Measurements from ENCODE around the gene SMIM13. TPM values are rescaled to one million over a fixed set of nuclear protein-coding genes. Genes with fewer than 3 reads are reported as not detected.

SMIM13 gene
- total RNA-seq, 2 donors from 2014 or later, result 6.3 to 8.0 TPM

- Histone ChIP-seq H3K4me3 (no peak overlapping the region), H3K36me3 (no peaks in the 10 kb centered on the region), H3K27me3 (no peaks in the 10 kb centered on the region), H3K9ac (ENCODE audit: low read depth in 2 of 2, low read length in 2 of 2) (no peak overlapping the region), H3K9me3 (no peaks in the 10 kb centered on the region), H3K27ac (no peak overlapping the region), H3K4me1 (no peaks in the 10 kb centered on the region)
- no peak for DNase-seq
- intact Hi-C loops (cut with DNase I), result loop anchor here (5.0 kb wide), 1 partner anchor 435 kb away; no protein-coding TSS in a partner anchor
- TF ChIP-seq CTCF (IDR thresholded peaks at IDR 0.05), result no peak
These were observed 48.8 kb downstream of the SMIM13 start for GRCh38 chr6:11142296-11143027.

GRCh38 chr6:11143394-11144371 is 50.0 kb downstream of the SMIM13 start:
- TF ChIP-seq CTCF (IDR thresholded peaks at IDR 0.05), result no peak
- peak; percentile 44 for DNase-seq
- Histone ChIP-seq H3K4me3 (no peak overlapping the region), H3K36me3 (no peaks in the 10 kb centered on the region), H3K9ac (ENCODE audit: low read depth in 2 of 2, low read length in 2 of 2) (no peak overlapping the region), H3K9me3 (no peaks in the 10 kb centered on the region), H3K27ac (no peak overlapping the region), H3K4me1 (no peaks in the 10 kb centered on the region), H3K27me3 (no peaks in the 10 kb centered on the region)
- intact Hi-C loops (cut with DNase I), result loop anchor here (2.0 to 5.0 kb wide), 2 partner anchors 351 to 434 kb away; no protein-coding TSS in a partner anchor

GRCh38 chr6:11144393-11144851 is 50.8 kb downstream of the SMIM13 start:
- no peak overlapping the region for H3K9ac ChIP-seq (ENCODE audit: low read depth in 2 of 2, low read length in 2 of 2)
- no peak overlapping the region for H3K4me3 ChIP-seq
- no peaks in the 10 kb centered on the region for H3K4me1 ChIP-seq
- intact Hi-C loops (cut with DNase I), result loop anchor here (2.0 to 5.0 kb wide), 2 partner anchors 350 to 433 kb away; no protein-coding TSS in a partner anchor
- H3K9me3 ChIP-seq, result no peaks in the 10 kb centered on the region
- DNase-seq, result peak; percentile 85
- peak; percentile 88 for TF ChIP-seq CTCF (IDR thresholded peaks at IDR 0.05)
- no peaks in the 10 kb centered on the region for H3K27me3 ChIP-seq
- H3K27ac ChIP-seq, result no peak overlapping the region
- H3K36me3 ChIP-seq, result no peaks in the 10 kb centered on the region

GRCh38 chr6:11146117-11146826 is 52.6 kb downstream of the SMIM13 start:
- no peaks in the 10 kb centered on the region for H3K36me3 ChIP-seq
- H3K4me3 ChIP-seq, result no peak overlapping the region
- no peak overlapping the region for H3K9ac ChIP-seq (ENCODE audit: low read depth in 2 of 2, low read length in 2 of 2)
- no peaks in the 10 kb centered on the region for H3K27me3 ChIP-seq
- H3K4me1 ChIP-seq, result no peaks in the 10 kb centered on the region
- DNase-seq, result no peak
- TF ChIP-seq CTCF (IDR thresholded peaks at IDR 0.05), result no peak
- intact Hi-C loops (cut with DNase I), result no loop called here
- no peaks in the 10 kb centered on the region for H3K9me3 ChIP-seq
- no peak overlapping the region for H3K27ac ChIP-seq

GRCh38 chr6:11149551-11149950 is 55.9 kb downstream of the SMIM13 start:
- no peak overlapping the region for H3K9ac ChIP-seq (ENCODE audit: low read depth in 2 of 2, low read length in 2 of 2)
- no peaks in the 10 kb centered on the region for H3K4me1 ChIP-seq
- H3K4me3 ChIP-seq, result no peak overlapping the region
- no peaks in the 10 kb centered on the region for H3K36me3 ChIP-seq
- TF ChIP-seq CTCF (IDR thresholded peaks at IDR 0.05), result no peak
- H3K27me3 ChIP-seq, result no peaks in the 10 kb centered on the region
- H3K9me3 ChIP-seq, result no peaks in the 10 kb centered on the region
- intact Hi-C loops (cut with DNase I), result no loop called here
- no peak overlapping the region for H3K27ac ChIP-seq
- DNase-seq, result no peak
